WTC11 (cell line): ENCODE data around the gene GPI.

Experiments used
- CTCF ChIP-seq: fragments of 200-600 bp; IDR thresholded peaks from 2 replicates; pipeline ENCODE4 v1.8.0; 2022; ENCODE audit warnings: antibody characterized with exemption
- ELF4 ChIP-seq: sonication (generic); formaldehyde crosslinking; IDR thresholded peaks from 2 replicates; pipeline ENCODE4 v1.8.1; 2022; ENCODE audit warnings: low read depth, mild to moderate bottlenecking, moderate library complexity, missing genetic modification reagents
- MYBL2 ChIP-seq: sonication (generic); formaldehyde crosslinking; IDR thresholded peaks from 2 replicates; pipeline ENCODE4 v1.8.1; 2023; ENCODE audit warnings: mild to moderate bottlenecking, moderate library complexity, missing genetic modification reagents
- STAT6 ChIP-seq: sonication (generic); formaldehyde crosslinking; conservative IDR thresholded peaks from 2 replicates; pipeline ENCODE4 v1.8.1; 2023; ENCODE audit warnings: mild to moderate bottlenecking, low read depth, missing genetic modification reagents, moderate library complexity
- ZNF671 ChIP-seq: fragments of 250-450 bp; sonication (Bioruptor Pico); IDR thresholded peaks from 2 replicates; pipeline ENCODE4 v1.8.0; 2021; ENCODE audit warnings: mild to moderate bottlenecking
- TF ChIP-seq, protein P1 (sequence below): sonication (generic); formaldehyde crosslinking; conservative IDR thresholded peaks from 2 replicates; pipeline ENCODE4 v1.8.1; 2022; ENCODE audit warnings: mild to moderate bottlenecking, missing genetic modification reagents
- TF ChIP-seq, protein P2 (sequence below): sonication (generic); formaldehyde crosslinking; IDR thresholded peaks from 2 replicates; pipeline ENCODE4 v1.8.0; 2022; ENCODE audit warnings: mild to moderate bottlenecking, missing genetic modification reagents
- TF ChIP-seq, protein P3 (sequence below): sonication (generic); formaldehyde crosslinking; IDR thresholded peaks from 2 replicates; pipeline ENCODE4 v1.8.1; 2022; ENCODE audit warnings: mild to moderate bottlenecking, moderate library complexity, missing genetic modification reagents

DNA sequence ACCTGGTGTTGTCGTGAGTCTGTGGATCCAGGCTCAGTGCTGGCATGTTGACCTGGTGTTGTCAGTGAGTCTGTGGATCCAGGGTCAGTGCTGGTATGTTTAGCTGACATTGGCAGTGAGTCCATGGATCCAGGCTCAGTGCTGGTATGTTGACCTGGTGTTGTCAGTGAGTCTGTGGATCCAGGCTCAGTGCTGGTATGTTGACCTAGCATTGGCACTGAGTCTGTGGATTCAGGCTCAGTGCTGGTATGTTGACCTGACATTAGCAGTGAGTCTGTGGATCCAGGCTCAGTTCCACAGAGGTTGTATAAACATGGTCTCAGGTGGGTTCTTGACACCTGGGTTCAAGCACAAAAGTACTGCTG is 22.4 kb downstream of the GPI start:
- TF ChIP-seq STAT6 (CRISPR knock-in tag) (no peak), ELF4 (CRISPR knock-in tag) (no peak), CTCF (no peak), ZNF671 (no peak), MYBL2 (CRISPR knock-in tag) (no peak)
- TF ChIP-seq, protein P1, sequence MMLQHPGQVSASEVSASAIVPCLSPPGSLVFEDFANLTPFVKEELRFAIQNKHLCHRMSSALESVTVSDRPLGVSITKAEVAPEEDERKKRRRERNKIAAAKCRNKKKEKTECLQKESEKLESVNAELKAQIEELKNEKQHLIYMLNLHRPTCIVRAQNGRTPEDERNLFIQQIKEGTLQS: no peak
- TF ChIP-seq, protein P2, sequence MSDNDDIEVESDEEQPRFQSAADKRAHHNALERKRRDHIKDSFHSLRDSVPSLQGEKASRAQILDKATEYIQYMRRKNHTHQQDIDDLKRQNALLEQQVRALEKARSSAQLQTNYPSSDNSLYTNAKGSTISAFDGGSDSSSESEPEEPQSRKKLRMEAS (CRISPR knock-in tag): no peak
- TF ChIP-seq, protein P3, sequence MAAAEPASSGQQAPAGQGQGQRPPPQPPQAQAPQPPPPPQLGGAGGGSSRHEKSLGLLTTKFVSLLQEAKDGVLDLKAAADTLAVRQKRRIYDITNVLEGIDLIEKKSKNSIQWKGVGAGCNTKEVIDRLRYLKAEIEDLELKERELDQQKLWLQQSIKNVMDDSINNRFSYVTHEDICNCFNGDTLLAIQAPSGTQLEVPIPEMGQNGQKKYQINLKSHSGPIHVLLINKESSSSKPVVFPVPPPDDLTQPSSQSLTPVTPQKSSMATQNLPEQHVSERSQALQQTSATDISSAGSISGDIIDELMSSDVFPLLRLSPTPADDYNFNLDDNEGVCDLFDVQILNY (CRISPR knock-in tag): no peak
